HG03135 (cell line): ENCODE results near the gene IYD.

Source experiments
- ATAC-seq: cut with Tn5 transposase; IDR thresholded peaks from one replicate; pipeline ENCODE4 v1.9.1; 2021; ENCODE audit warnings: mild to moderate bottlenecking, moderate library complexity; ENCODE audit not compliant: unreplicated experiment

Gene IYD

GRCh38 chr6:150368762-150369161, at the start of gene IYD:
Gene IYD, plus strand, starts transcription at chr6:150369012. Its CDS starts 20 bp downstream, at chr6:150369032.
- ATAC-seq = no peak

GRCh38 chr6:150319924-150320323, 48.9 kb upstream of the IYD start:
- ATAC-seq = no peak

- ATAC-seq = no peak
These were observed 48.4 kb upstream of the IYD start for GRCh38 chr6:150320442-150320841.

GRCh38 chr6:150322466-150322871, 46.3 kb upstream of the IYD start:
- ATAC-seq = no peak

DNA sequence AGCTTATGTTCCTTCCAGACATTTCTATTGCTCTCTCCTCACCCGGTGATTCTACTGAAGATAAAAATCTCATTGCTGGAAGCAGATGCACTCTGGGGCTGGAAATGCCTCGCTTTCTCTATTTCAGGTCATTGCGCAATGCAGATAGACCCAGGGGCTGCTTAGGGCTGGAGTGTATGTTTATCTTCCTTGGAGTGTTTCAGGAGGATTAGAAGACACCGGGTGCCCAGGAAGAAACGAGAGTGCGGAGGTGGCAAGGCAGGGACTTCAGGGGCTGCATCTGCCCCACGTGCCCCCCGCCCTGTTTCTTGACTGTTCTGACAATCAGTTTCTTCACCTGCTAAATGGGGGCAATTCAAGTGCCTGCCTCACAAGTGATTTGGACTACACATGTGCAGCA, 45.6 kb upstream of the IYD start:
- ATAC-seq = no peak

DNA sequence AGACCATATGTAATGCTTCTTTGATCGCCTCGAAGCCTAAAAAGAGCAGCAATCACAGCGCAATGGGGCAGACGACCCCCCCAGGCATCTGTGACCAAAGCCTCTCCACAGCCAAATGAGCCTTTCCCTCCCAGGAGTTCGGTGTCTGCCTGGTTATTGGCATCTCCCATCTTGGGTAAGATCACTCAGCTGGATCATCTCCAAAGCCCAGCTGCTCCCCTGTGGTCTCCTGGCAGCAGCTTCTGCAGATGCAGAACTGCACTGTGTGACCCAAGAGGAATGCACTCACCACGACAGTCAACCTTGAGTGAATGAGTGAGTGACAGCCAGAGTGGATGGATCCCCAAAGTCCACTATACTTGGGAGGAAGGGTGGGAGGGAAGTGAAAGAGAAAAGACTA, 44.8 kb upstream of the IYD start:
- no peak for ATAC-seq

GRCh38 chr6:150325066-150325772, 43.6 kb upstream of the IYD start:
- ATAC-seq = no peak

- no peak for ATAC-seq
These were observed 41.6 kb upstream of the IYD start for GRCh38 chr6:150327117-150327774.

DNA sequence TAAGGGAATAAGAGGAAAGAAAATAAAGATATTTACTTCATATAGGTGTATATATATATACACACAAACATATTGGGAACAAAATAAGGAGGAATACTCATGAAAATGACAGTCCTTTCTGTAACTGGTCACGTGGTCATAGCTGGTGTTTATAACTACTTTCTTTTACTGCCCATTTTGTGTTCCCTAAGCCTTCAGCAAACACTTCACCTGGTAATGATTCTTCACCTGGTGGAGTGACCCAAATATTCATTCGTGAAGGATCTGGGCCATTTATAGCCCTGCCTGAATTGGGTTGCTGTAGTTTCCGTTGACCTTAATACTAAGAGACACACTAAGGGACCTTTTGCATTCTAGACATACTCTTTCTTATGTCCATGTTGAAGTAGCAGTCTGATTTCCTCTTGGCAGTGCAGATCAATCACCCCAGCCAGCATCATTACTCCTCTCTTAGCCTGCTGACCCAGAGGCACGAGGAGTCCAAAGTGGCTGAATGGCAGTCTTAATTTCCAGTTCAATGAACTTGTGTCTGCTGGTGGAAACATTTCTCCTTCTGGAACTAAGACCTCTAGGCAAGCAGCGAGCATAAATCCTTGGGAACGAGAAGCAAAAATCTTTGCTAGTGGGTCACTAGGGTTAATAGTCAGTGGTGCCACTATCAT, 39.9 kb upstream of the IYD start:
- ATAC-seq = no peak

DNA sequence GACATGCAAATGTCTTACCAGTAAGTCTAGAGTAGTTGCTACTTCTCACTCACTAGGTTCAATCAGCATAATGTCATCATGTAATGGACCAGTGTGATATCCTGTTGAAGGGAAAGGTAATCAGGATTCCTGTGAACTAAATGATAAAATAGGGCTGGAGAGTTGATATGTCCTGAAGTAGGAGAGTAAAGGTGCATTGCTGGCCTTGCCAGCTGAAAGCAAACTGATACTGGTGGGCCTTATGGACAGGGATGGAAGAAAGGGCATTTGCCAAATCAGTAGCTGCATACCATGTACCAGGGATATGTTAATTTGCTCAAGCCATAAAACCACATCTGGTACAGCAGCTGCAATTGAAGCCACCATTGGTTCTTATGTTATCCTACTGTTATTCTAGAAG, 37.5 kb upstream of the IYD start:
- no peak for ATAC-seq

- ATAC-seq = no peak
These were observed 35.8 kb upstream of the IYD start for GRCh38 chr6:150332939-150333584.

DNA sequence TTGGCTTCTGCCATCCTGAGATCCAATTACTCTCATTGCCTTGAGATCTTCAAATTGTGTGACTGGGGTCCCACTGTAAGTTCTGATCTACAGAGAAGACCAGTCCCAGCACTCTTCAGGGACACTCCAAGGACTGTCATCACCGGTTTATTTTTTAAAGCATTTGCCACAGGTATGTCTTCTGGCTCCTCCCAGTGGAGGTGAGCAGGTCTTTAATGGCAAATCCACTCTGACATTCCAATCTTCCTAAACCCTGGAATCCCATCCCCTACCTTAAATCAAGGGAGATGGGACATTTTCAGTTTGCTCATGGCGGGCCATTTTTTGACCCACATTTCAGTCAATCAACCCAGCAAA, 35.2 kb upstream of the IYD start:
- no peak for ATAC-seq

DNA sequence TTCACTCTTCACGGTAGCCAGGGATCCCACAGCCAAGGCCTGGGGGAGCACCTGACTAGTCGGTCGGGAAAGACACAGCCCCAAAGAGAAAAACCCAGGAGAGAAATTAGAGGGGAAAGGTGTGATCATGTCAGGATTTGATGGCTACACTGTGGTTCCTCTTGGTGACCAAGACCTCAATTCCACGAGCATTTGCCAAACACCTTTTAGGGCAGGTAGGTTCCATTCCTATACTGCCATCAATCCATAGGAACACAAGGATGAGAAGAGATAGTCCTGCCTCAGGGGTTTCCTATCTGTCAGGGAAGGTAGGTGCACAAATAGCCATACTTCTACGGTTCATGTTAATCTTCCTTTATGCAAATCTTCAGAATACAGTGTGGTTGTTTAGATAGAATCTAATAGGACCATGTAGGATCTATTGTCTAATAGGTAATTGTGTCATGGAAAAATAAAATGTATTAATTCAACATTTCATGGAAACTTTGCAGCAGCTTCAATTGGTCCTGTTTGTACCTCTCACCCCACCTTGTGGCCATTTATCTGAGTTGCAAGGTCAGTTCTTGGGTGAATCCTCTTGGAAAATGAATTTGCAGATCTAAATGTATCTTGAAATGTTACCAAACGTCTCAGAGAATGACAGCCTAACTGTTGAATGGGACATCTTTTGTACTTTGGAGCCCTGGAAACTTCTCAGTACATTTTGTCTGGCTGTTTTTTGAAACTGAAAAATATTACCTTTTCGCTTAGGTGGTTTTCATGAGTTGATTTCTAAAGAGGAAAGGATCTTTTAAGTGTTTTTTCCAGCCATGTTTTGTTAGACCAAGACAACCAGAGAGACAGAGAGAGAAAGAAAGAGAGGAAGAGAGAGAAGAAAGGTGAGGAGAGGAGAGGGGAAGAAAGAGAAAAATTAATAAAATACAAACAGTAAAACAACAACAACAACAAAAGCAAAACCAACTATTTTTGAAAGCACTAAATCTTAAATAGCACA, 33.7 kb upstream of the IYD start:
- ATAC-seq = no peak

- no peak for ATAC-seq
These were observed 32.5 kb upstream of the IYD start for GRCh38 chr6:150336299-150336698.

GRCh38 chr6:150336708-150337107, 32.1 kb upstream of the IYD start:
- ATAC-seq = no peak

GRCh38 chr6:150342126-150342525, 26.7 kb upstream of the IYD start:
- no peak for ATAC-seq

- no peak for ATAC-seq
These were observed 25.4 kb upstream of the IYD start for GRCh38 chr6:150343434-150343833.

DNA sequence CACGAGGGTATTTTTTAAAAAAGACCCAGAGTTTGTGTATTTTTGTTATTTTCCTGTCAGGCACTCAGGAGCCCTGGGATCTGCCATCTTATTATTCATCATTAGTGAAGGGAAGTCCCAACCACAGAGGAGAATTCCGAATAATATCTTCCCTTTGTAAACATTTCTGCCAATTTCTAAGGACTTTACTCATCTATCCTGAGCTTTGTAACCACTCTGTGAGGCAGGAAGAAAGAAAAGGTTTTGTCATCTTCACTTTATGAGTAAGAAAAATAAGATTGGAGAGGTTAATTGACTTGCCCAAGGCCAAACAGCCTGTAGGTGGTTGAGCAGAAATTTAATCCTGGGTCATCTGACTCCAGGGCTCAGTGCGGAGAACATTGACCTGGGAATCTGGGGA, 23.0 kb upstream of the IYD start:
- no peak for ATAC-seq

- ATAC-seq = no peak
These were observed 22.5 kb upstream of the IYD start for GRCh38 chr6:150346346-150346745.

GRCh38 chr6:150347845-150348244, 21.0 kb upstream of the IYD start:
- ATAC-seq = no peak

GRCh38 chr6:150349546-150349945, 19.3 kb upstream of the IYD start:
- ATAC-seq = no peak
